NCI-H526 treated with DMSO at 0.1 percent for 48 hours (cell line): ENCODE results near the gene ERC1.
"Not testable (repeated sequence)": the region's sequence is repeated elsewhere in the genome, so short reads cannot be mapped to it uniquely, and the experiment has no call there.

Experiments
- DNase-seq: peaks from one replicate; lab custom pipeline; 2025; lab: John Stamatoyannopoulos, UW

The ERC1 gene

GRCh38 chr12:1220127-1221092 lies 229.4 kb downstream of the ERC1 start:
- no peak for DNase-seq

- no peak for DNase-seq
Observed at GRCh38 chr12:1222858-1223639, 232.0 kb downstream of the ERC1 start.

- no peak for DNase-seq
Observed at GRCh38 chr12:1226951-1227350, 235.9 kb downstream of the ERC1 start.

GRCh38 chr12:1234073-1234472 lies 243.1 kb downstream of the ERC1 start:
- DNase-seq = no peak

GRCh38 chr12:1246637-1247036 lies 255.6 kb downstream of the ERC1 start:
- no peak for DNase-seq

GRCh38 chr12:1250641-1251040 lies 259.6 kb downstream of the ERC1 start:
- DNase-seq = no peak

- DNase-seq = no peak
Observed at GRCh38 chr12:1252758-1253157, 261.7 kb downstream of the ERC1 start.

- DNase-seq = not testable (repeated sequence)
Observed at GRCh38 chr12:1255125-1255524, 264.1 kb downstream of the ERC1 start.

GRCh38 chr12:1255854-1256253 lies 264.8 kb downstream of the ERC1 start:
- DNase-seq = not testable (repeated sequence)

- DNase-seq = no peak
Observed at GRCh38 chr12:1256285-1256684, 265.3 kb downstream of the ERC1 start.

GRCh38 chr12:1256991-1257390 lies 266.0 kb downstream of the ERC1 start:
- DNase-seq = no peak

GRCh38 chr12:1262011-1262410 lies 271.0 kb downstream of the ERC1 start:
- no peak for DNase-seq

- DNase-seq = no peak
Observed at GRCh38 chr12:1267243-1267642, 276.2 kb downstream of the ERC1 start.

- DNase-seq = no peak
Observed at GRCh38 chr12:1272142-1272541, 281.1 kb downstream of the ERC1 start.

GRCh38 chr12:1273051-1273450 lies 282.0 kb downstream of the ERC1 start:
- DNase-seq = no peak

- no peak for DNase-seq
Observed at GRCh38 chr12:1277905-1278304, 286.9 kb downstream of the ERC1 start.

- DNase-seq = no peak
Observed at GRCh38 chr12:1279050-1279449, 288.0 kb downstream of the ERC1 start.

GRCh38 chr12:1280059-1280458 lies 289.0 kb downstream of the ERC1 start:
- DNase-seq = no peak

GRCh38 chr12:1281683-1282366 lies 290.8 kb downstream of the ERC1 start:
- DNase-seq = no peak

- no peak for DNase-seq
Observed at GRCh38 chr12:1282670-1283315, 291.8 kb downstream of the ERC1 start.

GRCh38 chr12:1283316-1283715 lies 292.3 kb downstream of the ERC1 start:
- DNase-seq = no peak

- DNase-seq = no peak
Observed at GRCh38 chr12:1284611-1285010, 293.6 kb downstream of the ERC1 start.
